ENCODE measurements around the gene BTBD18.
"Not testable (repeated sequence)": the region's sequence is repeated elsewhere in the genome, so short reads cannot be mapped to it uniquely, and the experiment has no call there.

The BTBD18 gene

GRCh38 chr11:57729479-57729878 lies 22.1 kb downstream of the BTBD18 start:
- no peak for DNase-seq (ENCODE audit: low read depth, low spot score)

- DNase-seq (ENCODE audit: low read depth, low spot score) = peak; percentile 34
These were observed 22.8 kb downstream of the BTBD18 start for GRCh38 chr11:57728829-57729228.

DNA sequence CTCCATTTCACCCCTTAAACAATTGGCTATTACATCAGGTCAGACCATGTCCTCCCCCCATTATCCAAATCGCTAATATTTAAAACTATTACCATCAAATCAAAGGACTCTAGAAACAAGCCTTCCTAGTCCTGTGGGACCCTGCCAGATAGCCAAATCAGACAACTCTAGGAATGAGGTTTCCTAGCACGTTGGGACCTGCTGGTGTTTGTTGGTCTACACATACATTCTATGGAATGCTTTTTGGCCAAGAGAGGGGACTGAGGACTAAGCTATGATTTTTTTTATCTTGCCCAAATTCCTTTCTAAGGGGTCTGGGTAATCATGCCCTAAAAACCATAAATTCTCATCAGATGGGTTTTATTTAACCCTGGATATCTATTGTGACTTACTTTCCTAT lies 24.4 kb downstream of the BTBD18 start:
- DNase-seq (ENCODE audit: low read depth, low spot score) = no peak

- DNase-seq (ENCODE audit: low read depth, low spot score) = not testable (repeated sequence)
These were observed 34.9 kb downstream of the BTBD18 start for GRCh38 chr11:57716726-57717125.

DNA sequence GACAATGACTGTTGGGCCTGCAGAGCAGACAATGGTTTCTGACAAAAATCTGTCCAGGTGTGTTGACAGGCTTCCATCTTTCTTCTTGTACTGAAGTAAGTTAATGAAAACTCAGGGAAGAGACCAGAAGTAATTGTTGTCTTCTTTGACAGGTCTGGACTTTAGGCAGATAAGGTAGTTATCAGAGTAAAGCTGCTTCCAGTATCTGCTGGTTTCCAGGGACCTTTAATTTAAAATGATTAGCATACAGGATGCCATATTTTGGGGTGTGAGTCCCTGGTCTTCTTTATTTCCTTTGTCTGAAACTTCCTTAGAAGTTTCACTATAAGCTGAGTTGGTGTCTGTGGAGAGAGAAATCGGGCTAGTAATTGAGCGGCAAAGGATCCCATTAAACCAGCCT lies 37.8 kb downstream of the BTBD18 start:
- DNase-seq (ENCODE audit: low read depth, low spot score) = no peak

- peak; percentile 97 for DNase-seq (ENCODE audit: low read depth, low spot score)
These were observed 39.1 kb downstream of the BTBD18 start, which contains the start of gene TMX2 for GRCh38 chr11:57712256-57713150. TSS of gene TMX2 (plus strand) at chr11:57712593. CDS start at chr11:57712619, 26 bp downstream.

DNA sequence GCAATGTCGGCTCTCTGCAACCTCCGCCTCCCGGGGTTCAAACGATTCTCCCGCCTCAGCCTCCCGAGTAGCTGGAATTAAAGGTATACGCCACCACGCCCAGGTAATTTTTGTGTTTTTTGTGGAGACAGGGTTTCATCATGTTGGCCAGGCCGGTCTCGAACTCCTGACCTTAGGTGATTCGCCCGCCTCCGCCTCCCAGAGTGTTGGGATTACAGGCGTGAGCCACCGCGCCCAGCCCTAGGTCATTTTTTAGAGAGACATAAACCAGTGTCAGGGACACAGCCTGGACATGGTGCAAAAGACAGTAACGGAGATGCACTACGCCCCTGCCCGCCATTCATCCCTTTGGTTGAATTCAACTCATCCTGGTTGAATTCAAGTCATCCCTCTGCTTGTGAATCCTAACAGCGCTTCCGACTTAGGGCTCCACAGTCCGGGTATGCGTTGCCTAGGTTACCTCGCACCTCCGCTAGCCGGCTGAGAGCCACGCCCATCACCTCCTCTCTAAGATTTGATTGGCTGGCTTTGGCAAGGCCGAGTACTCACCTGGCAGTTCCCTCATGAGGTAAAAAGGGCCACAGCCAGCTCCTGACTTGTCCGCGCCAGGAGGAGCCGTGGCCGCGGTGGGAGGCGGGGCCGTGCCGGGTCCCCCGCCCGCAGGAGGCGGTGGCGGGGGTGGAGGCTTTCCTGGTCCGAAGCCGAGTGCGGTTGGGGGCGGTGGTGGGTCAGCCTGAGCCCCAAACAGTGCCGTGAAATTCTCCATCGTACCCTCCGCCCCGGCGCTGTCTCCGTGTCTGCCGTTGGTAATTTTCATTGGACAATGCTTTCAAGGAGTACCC lies 40.0 kb downstream of the BTBD18 start, which contains the start of gene MED19:
Gene MED19 (minus strand): TSS at position 802 of the 842 bp plus-strand sequence. CDS start 36 bp downstream, at position 766.
- peak; percentile 99 for DNase-seq (ENCODE audit: low read depth, low spot score)

DNA sequence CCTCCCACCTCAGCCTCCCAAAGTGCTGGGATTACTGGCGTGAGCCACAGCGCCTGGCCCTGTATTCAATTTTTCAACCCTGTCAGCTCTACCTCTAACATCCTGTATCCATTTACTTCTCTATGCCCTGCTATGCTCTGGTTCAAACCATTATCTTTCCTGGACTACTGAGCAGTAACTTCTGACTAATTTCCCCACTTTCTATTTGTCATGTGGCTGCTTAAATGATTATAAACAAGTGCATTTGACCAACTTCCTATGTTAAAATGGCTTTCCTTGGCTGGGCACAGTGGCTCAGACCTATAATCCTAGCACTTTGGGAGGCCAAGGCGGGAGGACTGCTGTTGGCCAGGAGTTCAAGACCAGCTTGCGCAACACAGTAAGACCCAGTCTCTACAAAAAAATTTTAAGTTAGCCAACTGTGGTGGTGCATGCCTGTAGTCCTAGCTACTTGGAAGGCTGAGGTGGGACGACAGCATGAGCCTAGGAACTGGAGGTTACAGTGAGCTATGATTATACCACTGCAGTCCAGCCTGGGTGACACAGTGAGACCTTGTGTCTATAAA lies 41.7 kb downstream of the BTBD18 start:
- no peak for DNase-seq (ENCODE audit: low read depth, low spot score)

- not testable (repeated sequence) for DNase-seq (ENCODE audit: low read depth, low spot score)
These were observed 46.2 kb downstream of the BTBD18 start for GRCh38 chr11:57705432-57705831.

DNA sequence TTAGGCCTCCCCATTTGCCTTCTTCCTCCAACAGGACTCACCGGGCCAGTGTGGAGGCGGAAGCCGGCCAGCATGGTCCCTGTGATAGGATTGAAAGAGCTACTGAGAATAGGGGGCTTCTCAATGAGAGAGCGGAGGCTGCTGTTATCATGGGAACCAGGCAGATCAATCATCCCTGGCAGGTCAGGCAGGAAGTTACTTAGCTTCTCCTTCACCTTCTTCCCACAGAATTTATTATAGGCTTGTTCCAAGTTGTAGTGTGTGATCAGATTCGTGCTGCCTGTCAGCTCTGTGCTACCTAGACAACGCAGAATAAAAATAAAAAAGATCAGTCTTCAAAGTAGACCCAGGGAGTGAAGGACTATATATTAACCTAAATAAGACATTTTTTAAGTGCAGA lies 46.7 kb downstream of the BTBD18 start:
- no peak for DNase-seq (ENCODE audit: low read depth, low spot score)

GRCh38 chr11:57703341-57703740 lies 48.3 kb downstream of the BTBD18 start:
- DNase-seq (ENCODE audit: low read depth, low spot score) = no peak

GRCh38 chr11:57700425-57700824 lies 51.2 kb downstream of the BTBD18 start:
- no peak for DNase-seq (ENCODE audit: low read depth, low spot score)

GRCh38 chr11:57699813-57700212 lies 51.8 kb downstream of the BTBD18 start:
- no peak for DNase-seq (ENCODE audit: low read depth, low spot score)

- DNase-seq (ENCODE audit: low read depth, low spot score) = no peak
These were observed 52.7 kb downstream of the BTBD18 start for GRCh38 chr11:57698843-57699365.

Data from ELF-1 (cell line).